B cell (primary cell): ENCODE data around the gene PPP3R1. TPM values are rescaled to one million over a fixed set of nuclear protein-coding genes. Genes with fewer than 3 reads are reported as not detected.
A peak's percentile ranks its signal among the peaks of the same experiment; 100 is the strongest.

Experiments
- ATAC-seq: fragments of 200-7000 bp; cut with Tn5 transposase; one replicate; pipeline ENCODE4 v1.10.0; 2021; ENCODE audit warnings: low read depth, mild to moderate bottlenecking, moderate number of reproducible peaks, moderate library complexity
- CTCF ChIA-PET: fragments of 350-600 bp; sonication (Branson Sonifier 250); formaldehyde crosslinking; loops from one replicate; lab custom pipeline; 2021; ENCODE audit warnings: antibody characterized with exemption, inconsistent platforms; lab: Charles Lee
- POLR2A ChIA-PET: fragments of 350-600 bp; sonication (Branson Sonifier 250); formaldehyde crosslinking; loops from one replicate; lab custom pipeline; 2021; ENCODE audit warnings: antibody characterized with exemption; lab: Charles Lee
- DNase-seq: peaks from one replicate; pipeline ENCODE4 v3.0.0; 2013
- H2AFZ ChIP-seq: 2 replicates; pipeline ENCODE4 v1.6.1; 2012; ENCODE audit warnings: mild to moderate bottlenecking, low read depth, low read length; ENCODE audit not compliant: insufficient read depth, poor library complexity, severe bottlenecking
- H3K27ac ChIP-seq, 2 donors: 1 replicate in 1 of 2; 2 replicates in 1 of 2; pipeline ENCODE4 v1.5.1; 2012 to 2013; ENCODE audit warnings: low read length in 2 of 2, mild to moderate bottlenecking in 2 of 2, moderate library complexity in 1 of 2
- H3K27me3 ChIP-seq, 4 experiments: fragments of 200-600 bp in 1 of 4; sonication (generic) in 1 of 4; replicated peaks in 1 of 4; 1 replicate in 2 of 4; 2 replicates in 2 of 4; pipeline versions ENCODE4 v1.6.1 to v1.7.0; 2013 to 2016; ENCODE audit warnings: low read length in 3 of 4, mild to moderate bottlenecking in 2 of 4, mixed read lengths in 1 of 4, moderate library complexity in 1 of 4; ENCODE audit not compliant: insufficient read depth in 4 of 4, control insufficient read depth in 3 of 4; ENCODE audit errors: control extremely low read depth in 1 of 4
- H3K36me3 ChIP-seq, 2 experiments: replicated peaks in 1 of 2; 1 replicate in 1 of 2; 2 replicates in 1 of 2; pipeline versions ENCODE4 v1.6.1 to v1.7.1; 2013; ENCODE audit warnings: low read length in 1 of 2; ENCODE audit not compliant: insufficient read depth in 2 of 2, control insufficient read depth in 1 of 2; ENCODE audit errors: control extremely low read depth in 1 of 2, extremely low read depth in 1 of 2
- H3K4me1 ChIP-seq, 2 donors: fragments of 200-600 bp in 1 of 2; sonication (generic) in 1 of 2; 1 replicate in 1 of 2; 2 replicates in 1 of 2; pipeline versions ENCODE4 v1.5.1 to v1.6.1; 2013 to 2017; ENCODE audit warnings: low read length in 2 of 2; ENCODE audit not compliant: control insufficient read depth in 2 of 2, insufficient read depth in 2 of 2
- H3K4me2 ChIP-seq: replicated peaks from 2 replicates; pipeline ENCODE3; 2012; ENCODE audit warnings: mild to moderate bottlenecking, low read depth, low read length; ENCODE audit not compliant: poor library complexity, severe bottlenecking
- H3K4me3 ChIP-seq, 5 experiments: fragments of 200-600 bp in 1 of 5; sonication (generic) in 1 of 5; 1 replicate in 3 of 5; 2 replicates in 2 of 5; pipeline versions ENCODE4 v1.5.1 to v1.7.0; 2011 to 2016; ENCODE audit warnings: low read length in 4 of 5, mild to moderate bottlenecking in 4 of 5, low read depth in 2 of 5, control low read depth in 1 of 5, moderate library complexity in 1 of 5; ENCODE audit not compliant: insufficient read depth in 1 of 5; ENCODE audit errors: control extremely low read depth in 1 of 5, extremely low read depth in 1 of 5
- H3K79me2 ChIP-seq: fragments of 200-600 bp; sonication (generic); one replicate; pipeline ENCODE4 v1.6.0; 2016; ENCODE audit warnings: low read length; ENCODE audit not compliant: control insufficient read depth, insufficient read depth
- H3K9ac ChIP-seq: fragments of 200-600 bp; sonication (generic); 2 replicates; pipeline ENCODE4 v1.6.1; 2017; ENCODE audit warnings: mild to moderate bottlenecking, low read length, moderate library complexity
- H3K9me3 ChIP-seq, 3 donors: one replicate each; pipeline versions ENCODE4 v1.6.1 to v1.7.1; 2013; ENCODE audit warnings: low read length in 2 of 3; ENCODE audit not compliant: control insufficient read depth in 2 of 3, insufficient read depth in 1 of 3; ENCODE audit errors: control extremely low read depth in 1 of 3
- H4K20me1 ChIP-seq: 2 replicates; pipeline ENCODE4 v1.6.0; 2012; ENCODE audit warnings: mild to moderate bottlenecking, low read length; ENCODE audit not compliant: insufficient read depth, control insufficient read depth, poor library complexity, severe bottlenecking
- H3K27ac Mint-ChIP-seq: one replicate; pipeline ENCODE4 v1.8.0; 2021; ENCODE audit warnings: mixed read lengths
- H3K27me3 Mint-ChIP-seq: one replicate; pipeline ENCODE4 v1.8.0; 2021; ENCODE audit warnings: mixed read lengths
- H3K4me1 Mint-ChIP-seq: one replicate; pipeline ENCODE4 v1.8.0; 2021; ENCODE audit warnings: mixed read lengths
- H3K4me3 Mint-ChIP-seq: one replicate; pipeline ENCODE4 v1.8.0; 2021; ENCODE audit warnings: mixed read lengths
- H3K9me3 Mint-ChIP-seq: one replicate; pipeline ENCODE4 v1.8.0; 2022; ENCODE audit warnings: mixed read lengths; ENCODE audit not compliant: insufficient read depth
- CTCF ChIP-seq: fragments of 200-600 bp; IDR thresholded peaks from one replicate; pipeline ENCODE4 v1.8.0; 2022; ENCODE audit warnings: antibody characterized with exemption, mild to moderate bottlenecking
- EZH2 ChIP-seq: IDR thresholded peaks from 2 replicates; pipeline ENCODE4 v1.6.1; 2012; ENCODE audit warnings: borderline replicate concordance, low read depth, mild to moderate bottlenecking, moderate library complexity, low read length; ENCODE audit not compliant: insufficient read depth, poor library complexity, severe bottlenecking
- WGBS: methylation state at CpG from one replicate; pipeline ENCODE4 v1.1.5; 2013; ENCODE audit warnings: missing lambda C conversion rate; ENCODE audit not compliant: insufficient coverage; 5-methylcytosine and 5-hydroxymethylcytosine counted together
- intact Hi-C: fragments of 100-400 bp; cut with micrococcal nuclease; formaldehyde crosslinking; loops from one replicate; pipeline ENCODE4 v1.10.0; 2022
- polyA plus RNA-seq: library from polyadenylated mRNA; depleted of rRNA; stranded (reverse); fragments of >200 nt; gene quantifications from 2 replicates; pipeline ENCODE4 v1.2.3, GENCODE V29; 2012
- total RNA-seq, 2 donors: library from RNA; stranded (reverse); fragments of 120-200 nt in 1 of 2; gene quantifications; 1 replicate in 1 of 2; 2 replicates in 1 of 2; pipeline versions ENCODE4 v1.2.3 to v1.2.4, GENCODE V29; 2013 to 2022

PPP3R1 gene
- total and polyA plus RNA-seq, 2 donors (not counting 1 experiment from before 2014, with no cell fraction given) = 17.9 to 55.6 TPM

- Histone ChIP-seq H4K20me1 (peaks cover 34% of the 10 kb centered on the region), H3K4me2 (peak overlapping the region; percentile 96), H3K79me2 (peaks cover 77% of the 10 kb centered on the region), H3K27me3 (no peaks in the 10 kb centered on the region), H2AFZ (peak overlapping the region; percentile 74), H3K9me3 (no peaks in the 10 kb centered on the region), H3K9ac (peak overlapping the region; percentile 97), H3K36me3 (peaks cover 0 to 2% of the 10 kb centered on the region in 2 experiments), H3K27ac (peak overlapping the region; percentile 86 to 92), H3K4me3 (peak overlapping the region; percentile 76 to 97 (median 96)), H3K4me1 (peaks cover 44 to 60% of the 10 kb centered on the region in 2 donors)
- peaks cover 34% of the 10 kb centered on the region for H3K4me1 Mint-ChIP-seq
- H3K27ac Mint-ChIP-seq = peak overlapping the region; percentile 93
- no peaks in the 10 kb centered on the region for H3K9me3 Mint-ChIP-seq
- CTCF ChIA-PET = interaction anchor here (0.8 to 3.0 kb wide), 9 partner anchors 13 to 191 kb away, joined by 3 to 26 read pairs (median 5); no protein-coding TSS in a partner anchor
- intact Hi-C loops = loop anchor here (1.0 to 10.0 kb wide), 5 partner anchors 14 to 534 kb away; no protein-coding TSS in a partner anchor
- no peak for ATAC-seq
- POLR2A ChIA-PET = interaction anchor here (0.7 kb wide), 1 partner anchor 93 kb away, joined by 5 read pairs; the partner anchor contains the start of gene PNO1
- no peaks in the 10 kb centered on the region for H3K27me3 Mint-ChIP-seq
- no peak for DNase-seq
- peak overlapping the region; percentile 90 for H3K4me3 Mint-ChIP-seq
- TF ChIP-seq EZH2 (no peak), CTCF (no peak)
- WGBS = 10% methylated on average over 4 of the region's 15 CpGs
These were observed 1.6 kb downstream of the PPP3R1 start for GRCh38 chr2:68250652-68251186.

- Mint-ChIP-seq H3K27ac (peak overlapping the region; percentile 93), H3K4me1 (peaks cover 33% of the 10 kb centered on the region), H3K4me3 (peak overlapping the region; percentile 90), H3K9me3 (no peaks in the 10 kb centered on the region), H3K27me3 (no peaks in the 10 kb centered on the region)
- no CpG with 5 or more reads among the region's 5 CpGs for WGBS
- H3K4me2 ChIP-seq = peak overlapping the region; percentile 96
- peak overlapping the region; percentile 97 for H3K9ac ChIP-seq
- no peaks in the 10 kb centered on the region for H3K9me3 ChIP-seq
- H3K4me1 ChIP-seq = peaks cover 44 to 66% of the 10 kb centered on the region in 2 donors
- H3K36me3 ChIP-seq = peaks cover 0 to 2% of the 10 kb centered on the region in 2 experiments
- ChIA-PET POLR2A (no interaction called here), CTCF (interaction anchor here (0.8 to 3.0 kb wide), 8 partner anchors 13 to 192 kb away, joined by 3 to 26 read pairs (median 5); no protein-coding TSS in a partner anchor)
- no peak for ATAC-seq
- H3K4me3 ChIP-seq = peak overlapping the region; percentile 76 to 97 (median 96)
- peak; percentile 52 for DNase-seq
- peaks cover 40% of the 10 kb centered on the region for H4K20me1 ChIP-seq
- H3K27me3 ChIP-seq = no peaks in the 10 kb centered on the region
- H3K79me2 ChIP-seq = peaks cover 79% of the 10 kb centered on the region
- peak overlapping the region; percentile 86 to 92 for H3K27ac ChIP-seq
- intact Hi-C loops = loop anchor here (2.0 to 10.0 kb wide), 3 partner anchors 13 to 535 kb away; no protein-coding TSS in a partner anchor
- H2AFZ ChIP-seq = peak overlapping the region; percentile 35
- TF ChIP-seq EZH2 (no peak), CTCF (no peak)
These were observed 2.1 kb downstream of the PPP3R1 start for GRCh38 chr2:68250196-68250595.
